HG03442 (cell line): ENCODE data around the gene CLTC.
"Not testable (repeated sequence)": the region's sequence is repeated elsewhere in the genome, so short reads cannot be mapped to it uniquely, and the experiment has no call there.

Experiments
- ATAC-seq: cut with Tn5 transposase; IDR thresholded peaks from one replicate; pipeline ENCODE4 v1.9.1; 2021; ENCODE audit warnings: mild to moderate bottlenecking, moderate library complexity; ENCODE audit not compliant: unreplicated experiment

Gene CLTC

GRCh38 chr17:59633658-59634359 is 14.1 kb downstream of the CLTC start:
- ATAC-seq = no peak

- no peak for ATAC-seq
These were observed 15.2 kb downstream of the CLTC start for GRCh38 chr17:59634632-59635541.

- no peak for ATAC-seq
These were observed 18.1 kb downstream of the CLTC start for GRCh38 chr17:59637611-59638310.

GRCh38 chr17:59638553-59638952 is 18.9 kb downstream of the CLTC start:
- no peak for ATAC-seq

GRCh38 chr17:59641799-59642484 is 22.2 kb downstream of the CLTC start:
- ATAC-seq = peak; percentile 83

- ATAC-seq = no peak
These were observed 22.9 kb downstream of the CLTC start for GRCh38 chr17:59642565-59642964.

- ATAC-seq = no peak
These were observed 23.8 kb downstream of the CLTC start for GRCh38 chr17:59643159-59644140.

- ATAC-seq = no peak
These were observed 27.6 kb downstream of the CLTC start for GRCh38 chr17:59647288-59647687.

- no peak for ATAC-seq
These were observed 30.2 kb downstream of the CLTC start for GRCh38 chr17:59649886-59650285.

GRCh38 chr17:59650642-59651041 is 30.9 kb downstream of the CLTC start:
- ATAC-seq = no peak

GRCh38 chr17:59651346-59651745 is 31.7 kb downstream of the CLTC start:
- ATAC-seq = no peak

GRCh38 chr17:59652119-59652518 is 32.4 kb downstream of the CLTC start:
- ATAC-seq = no peak

- not testable (repeated sequence) for ATAC-seq
These were observed 36.9 kb downstream of the CLTC start for GRCh38 chr17:59656624-59657023.

GRCh38 chr17:59666235-59666634 is 46.5 kb downstream of the CLTC start:
- ATAC-seq = no peak

- ATAC-seq = no peak
These were observed 49.1 kb downstream of the CLTC start for GRCh38 chr17:59668816-59669215.

- ATAC-seq = no peak
These were observed 49.7 kb downstream of the CLTC start for GRCh38 chr17:59669411-59669810.

- no peak for ATAC-seq
These were observed 50.2 kb downstream of the CLTC start for GRCh38 chr17:59669944-59670343.

GRCh38 chr17:59671386-59671785 is 51.7 kb downstream of the CLTC start:
- no peak for ATAC-seq

GRCh38 chr17:59675231-59675630 is 55.5 kb downstream of the CLTC start:
- no peak for ATAC-seq

GRCh38 chr17:59676716-59677115 is 57.0 kb downstream of the CLTC start:
- ATAC-seq = no peak
